Lower leg skin (tissue), 3 donors: ENCODE results near the gene ENTPD6.

Experiments used
- CTCF ChIP-seq, 3 donors: fragments of 450-650 bp; IDR thresholded peaks; one replicate each; pipeline ENCODE4 v1.5.1; 2016; ENCODE audit warnings: antibody characterized with exemption in 3 of 3, mild to moderate bottlenecking in 3 of 3, moderate library complexity in 2 of 3
- POLR2A ChIP-seq, 2 donors: fragments of 450-650 bp; IDR thresholded peaks; one replicate each; pipeline ENCODE4 v1.6.1; 2016 to 2017; ENCODE audit warnings: antibody characterized with exemption in 2 of 2, mild to moderate bottlenecking in 1 of 2, moderate library complexity in 1 of 2

- TF ChIP-seq POLR2A (IDR thresholded peaks at IDR 0.05) (no peak), CTCF (IDR thresholded peaks at IDR 0.05) (no peak)
Measured at GRCh38 chr20:25219365-25219764, 23.9 kb downstream of the ENTPD6 start.
